PFSK-1 (cell line): Measurements from ENCODE around the gene SPAG9.

Source experiments
- POLR2AphosphoS5 ChIP-seq: IDR thresholded peaks from 2 replicates; pipeline ENCODE4 v1.6.1; 2012; ENCODE audit warnings: low read depth, mild to moderate bottlenecking, control low read depth, low read length, moderate library complexity
- SIN3A ChIP-seq: IDR thresholded peaks from 2 replicates; pipeline ENCODE4 v1.6.1; 2012; ENCODE audit warnings: mild to moderate bottlenecking, low read length, moderate library complexity, borderline replicate concordance; ENCODE audit not compliant: insufficient read depth
- TAF1 ChIP-seq: IDR thresholded peaks from 2 replicates; pipeline ENCODE4 v1.6.1; 2012; ENCODE audit warnings: low read length, control low read depth, borderline replicate concordance; ENCODE audit not compliant: insufficient read depth

- TF ChIP-seq POLR2AphosphoS5 (no peak), TAF1 (no peak), SIN3A (no peak)
Observed at GRCh38 chr17:51078009-51078592, 42.6 kb downstream of the SPAG9 start.
